Activated naive CD4-positive, alpha-beta T cell treated with anti-CD3 and anti-CD28 coated beads for 36 hours (primary cell): ENCODE data around the gene ARHGAP8. TPM values are rescaled to one million over a fixed set of nuclear protein-coding genes. Genes with fewer than 3 reads are reported as not detected.

Experiments
- CTCF ChIA-PET: fragments of 350-600 bp; sonication (Branson Sonifier 250); formaldehyde crosslinking; loops from one replicate; lab custom pipeline; 2021; ENCODE audit warnings: antibody characterized with exemption; lab: Charles Lee
- DNase-seq: peaks from one replicate; pipeline ENCODE4 v3.0.0-alpha.2; 2020
- H3K27ac Mint-ChIP-seq: one replicate; pipeline ENCODE4 v1.8.0; 2021; ENCODE audit warnings: mild to moderate bottlenecking, mixed read lengths
- H3K27me3 Mint-ChIP-seq: one replicate; pipeline ENCODE4 v1.8.0; 2021; ENCODE audit warnings: low read depth, mixed read lengths
- H3K36me3 Mint-ChIP-seq: one replicate; pipeline ENCODE4 v1.8.0; 2021; ENCODE audit warnings: low read depth, mixed read lengths
- H3K4me1 Mint-ChIP-seq: one replicate; pipeline ENCODE4 v1.8.0; 2021; ENCODE audit warnings: low read depth, mixed read lengths
- H3K4me3 Mint-ChIP-seq: one replicate; pipeline ENCODE4 v1.8.0; 2021; ENCODE audit warnings: mild to moderate bottlenecking, moderate library complexity, mixed read lengths
- H3K9me3 Mint-ChIP-seq: one replicate; pipeline ENCODE4 v1.8.0; 2021; ENCODE audit warnings: mixed read lengths
- intact Hi-C: fragments of 100-400 bp; cut with micrococcal nuclease; formaldehyde crosslinking; loops from one replicate; pipeline ENCODE4 v1.15.1; 2023
- total RNA-seq, 2 experiments: library from RNA; stranded (reverse); gene quantifications; one replicate each; pipeline ENCODE4 v1.2.3, GENCODE V29; 2021

ARHGAP8 gene
- total RNA-seq, 2 experiments from 2014 or later = 1.6 to 2.7 TPM

DNA sequence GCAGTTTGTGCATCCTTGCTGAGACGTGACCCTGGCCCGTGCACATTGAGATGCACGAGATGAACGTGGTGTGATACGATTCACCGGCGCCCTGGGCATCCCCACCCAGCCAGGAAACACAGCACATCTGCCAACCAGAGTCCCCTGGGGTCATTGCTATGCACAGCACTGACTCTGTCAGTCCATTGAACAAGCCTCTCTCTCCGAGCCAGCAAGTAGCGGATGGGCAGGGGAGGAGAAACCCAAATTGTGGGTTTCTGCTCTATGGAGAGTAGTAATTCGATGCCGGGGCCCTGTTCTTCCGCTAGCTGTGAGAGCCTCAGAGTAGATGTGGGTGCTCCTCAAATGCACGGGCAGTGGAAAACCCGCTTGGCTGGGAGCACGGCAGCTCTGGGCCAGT, 85.1 kb downstream of the ARHGAP8 start:
- DNase-seq = no peak
- CTCF ChIA-PET = no interaction called here
- no peaks in the 10 kb centered on the region for H3K4me1 Mint-ChIP-seq
- H3K27me3 Mint-ChIP-seq = peaks cover 4% of the 10 kb centered on the region
- H3K27ac Mint-ChIP-seq = no peak overlapping the region
- no peak overlapping the region for H3K4me3 Mint-ChIP-seq
- H3K9me3 Mint-ChIP-seq = peaks cover 13% of the 10 kb centered on the region
- no peaks in the 10 kb centered on the region for H3K36me3 Mint-ChIP-seq
- intact Hi-C loops = no loop called here

DNA sequence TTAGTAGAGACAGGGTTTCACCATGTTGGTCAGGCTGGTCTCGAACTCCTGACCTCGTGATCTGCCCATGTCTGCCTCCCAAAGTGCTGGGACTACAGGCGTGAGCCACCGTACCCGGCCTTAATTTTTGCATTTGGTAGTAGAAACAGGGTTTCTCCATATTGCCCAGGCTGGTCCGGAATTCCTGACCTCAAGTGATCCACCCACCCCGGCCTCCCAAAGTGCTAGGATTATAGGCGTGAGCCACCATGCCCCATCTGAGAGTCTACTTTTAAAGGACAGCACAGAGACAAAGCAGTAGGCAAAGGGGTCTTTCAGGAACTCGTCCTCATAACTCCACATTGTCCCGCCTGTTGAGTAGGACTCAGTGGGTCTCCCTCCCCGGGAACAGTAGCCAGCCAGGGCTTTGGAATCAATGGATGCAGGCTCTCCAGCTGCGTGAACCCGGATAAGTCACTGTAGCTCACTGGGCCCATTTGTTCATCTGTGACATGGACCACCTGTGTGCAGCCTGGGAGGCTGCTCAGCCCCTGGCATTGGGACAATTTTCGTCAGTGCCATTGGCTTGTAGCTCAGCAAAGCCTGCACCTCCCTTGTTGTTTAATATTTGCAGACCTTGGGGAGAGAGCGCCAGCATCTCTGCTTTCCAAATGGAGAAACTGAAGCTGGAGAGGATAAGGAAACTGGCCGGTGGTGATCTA, 86.1 kb downstream of the ARHGAP8 start:
- Mint-ChIP-seq H3K4me3 (no peak overlapping the region), H3K4me1 (no peaks in the 10 kb centered on the region), H3K27ac (no peak overlapping the region), H3K27me3 (peaks cover 2% of the 10 kb centered on the region), H3K36me3 (no peaks in the 10 kb centered on the region), H3K9me3 (peaks cover 13% of the 10 kb centered on the region)
- intact Hi-C loops = no loop called here
- CTCF ChIA-PET = interaction anchor here (0.7 kb wide), 1 partner anchor 168 kb away, joined by 3 read pairs; no protein-coding TSS in a partner anchor
- no peak for DNase-seq

DNA sequence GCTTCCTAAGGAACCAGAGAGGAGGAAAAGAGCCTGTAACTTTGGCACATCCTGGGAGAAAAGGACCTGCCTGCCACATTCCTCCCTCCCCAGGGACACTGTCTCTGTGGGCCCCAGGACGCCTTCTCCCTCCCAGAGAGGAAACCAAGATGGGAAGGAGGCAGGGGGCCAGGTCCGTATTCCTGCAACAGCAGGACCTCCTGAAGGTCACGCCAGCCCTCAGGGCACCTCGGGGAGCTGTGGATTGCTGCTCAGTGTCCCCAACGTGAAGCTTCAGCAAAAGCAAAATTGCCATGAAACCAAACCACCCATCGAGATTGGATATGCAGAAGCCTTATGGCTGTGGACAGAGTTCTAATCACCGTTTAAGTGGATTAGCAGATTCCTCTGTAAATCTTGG, 86.7 kb downstream of the ARHGAP8 start:
- H3K27ac Mint-ChIP-seq = no peak overlapping the region
- peaks cover 13% of the 10 kb centered on the region for H3K9me3 Mint-ChIP-seq
- no peak overlapping the region for H3K4me3 Mint-ChIP-seq
- no peaks in the 10 kb centered on the region for H3K4me1 Mint-ChIP-seq
- DNase-seq = no peak
- intact Hi-C loops = no loop called here
- H3K36me3 Mint-ChIP-seq = no peaks in the 10 kb centered on the region
- CTCF ChIA-PET = no interaction called here
- peaks cover 2% of the 10 kb centered on the region for H3K27me3 Mint-ChIP-seq

DNA sequence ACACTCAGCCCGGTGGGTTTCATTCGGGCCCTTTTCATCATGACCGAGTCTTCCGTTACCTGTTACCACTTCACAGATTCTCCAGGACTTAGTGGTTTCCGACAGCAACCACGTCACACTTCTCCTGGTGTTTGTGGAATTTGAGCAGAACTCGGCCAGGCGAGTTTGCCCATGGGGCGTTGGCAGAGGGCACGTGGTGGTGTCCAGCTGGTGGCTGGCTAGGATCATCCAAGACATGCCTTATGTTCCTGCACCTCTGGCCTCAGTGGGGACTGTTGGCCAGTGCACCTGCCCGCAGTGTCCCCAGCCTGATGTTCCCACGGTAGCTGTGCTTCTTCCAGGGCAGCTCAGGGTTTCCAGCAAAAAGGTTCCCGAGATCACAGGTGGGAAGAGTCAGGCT, 87.3 kb downstream of the ARHGAP8 start:
- H3K4me3 Mint-ChIP-seq = no peak overlapping the region
- CTCF ChIA-PET = no interaction called here
- H3K4me1 Mint-ChIP-seq = no peaks in the 10 kb centered on the region
- peaks cover 2% of the 10 kb centered on the region for H3K27me3 Mint-ChIP-seq
- intact Hi-C loops = no loop called here
- H3K9me3 Mint-ChIP-seq = peaks cover 9% of the 10 kb centered on the region
- DNase-seq = no peak
- H3K36me3 Mint-ChIP-seq = no peaks in the 10 kb centered on the region
- H3K27ac Mint-ChIP-seq = no peak overlapping the region

DNA sequence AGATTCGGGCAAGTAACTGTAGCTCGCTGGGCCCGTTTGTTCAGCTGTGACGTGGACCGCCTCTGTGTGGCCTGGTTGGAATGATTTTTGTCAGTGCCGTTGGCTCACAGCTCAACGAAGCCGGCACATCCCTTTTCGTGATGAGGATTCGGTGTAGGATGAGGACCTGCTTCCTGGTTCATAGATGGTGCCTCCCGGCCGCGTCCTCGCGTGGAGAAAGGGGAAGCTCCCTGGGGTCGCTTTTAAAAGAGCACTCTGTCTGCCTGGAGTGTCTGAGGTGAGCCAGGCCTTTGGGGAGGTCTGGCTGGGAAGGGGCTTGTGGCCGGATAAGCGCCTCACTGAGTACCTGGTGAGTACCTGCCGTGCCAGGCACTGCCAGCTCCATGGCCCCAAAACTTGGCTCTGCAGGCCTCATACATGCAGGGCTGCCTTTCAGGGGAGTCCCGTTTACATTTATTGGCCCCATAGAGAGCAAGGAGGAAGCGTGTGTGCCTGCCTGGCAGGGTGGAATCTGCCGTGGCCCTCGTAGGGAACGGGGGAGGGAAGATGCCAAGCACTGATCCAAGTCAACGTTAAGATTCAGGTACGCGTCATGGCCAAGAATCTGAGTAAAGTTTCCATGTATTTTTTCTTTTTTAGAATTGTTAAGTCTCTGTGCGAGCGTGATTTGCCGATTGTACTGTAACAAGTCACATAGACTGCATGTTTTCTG, 88.4 kb downstream of the ARHGAP8 start:
- Mint-ChIP-seq H3K4me3 (no peak overlapping the region), H3K36me3 (no peaks in the 10 kb centered on the region), H3K27me3 (peaks cover 2% of the 10 kb centered on the region), H3K27ac (no peak overlapping the region), H3K9me3 (peaks cover 4% of the 10 kb centered on the region), H3K4me1 (no peaks in the 10 kb centered on the region)
- intact Hi-C loops = no loop called here
- no peak for DNase-seq
- CTCF ChIA-PET = interaction anchor here (0.7 kb wide), 1 partner anchor 1047 kb away, joined by 3 read pairs; no protein-coding TSS in a partner anchor

DNA sequence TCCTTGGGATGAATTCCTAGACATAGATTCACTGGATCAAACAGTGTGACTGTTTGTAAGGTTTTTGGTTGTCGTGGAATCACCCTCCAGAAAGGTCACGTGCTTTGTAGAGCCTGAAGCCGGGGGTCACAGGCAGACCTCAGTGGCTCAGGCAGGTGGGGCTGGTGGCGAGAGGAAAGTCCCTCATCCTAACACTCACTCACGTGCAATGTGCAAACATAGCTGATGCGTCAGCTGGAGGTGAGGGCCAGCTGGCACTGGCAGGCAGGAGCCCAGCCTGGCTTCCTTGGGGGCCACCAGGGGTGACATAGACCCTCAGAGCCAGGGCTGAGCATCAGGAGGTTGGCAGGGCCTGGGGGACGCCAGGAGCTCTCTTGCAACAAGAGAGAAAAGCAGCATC, 90.0 kb downstream of the ARHGAP8 start:
- H3K4me1 Mint-ChIP-seq = no peaks in the 10 kb centered on the region
- H3K27me3 Mint-ChIP-seq = no peaks in the 10 kb centered on the region
- peaks cover 3% of the 10 kb centered on the region for H3K9me3 Mint-ChIP-seq
- CTCF ChIA-PET = no interaction called here
- H3K4me3 Mint-ChIP-seq = no peak overlapping the region
- no peak for DNase-seq
- intact Hi-C loops = no loop called here
- no peak overlapping the region for H3K27ac Mint-ChIP-seq
- H3K36me3 Mint-ChIP-seq = no peaks in the 10 kb centered on the region

DNA sequence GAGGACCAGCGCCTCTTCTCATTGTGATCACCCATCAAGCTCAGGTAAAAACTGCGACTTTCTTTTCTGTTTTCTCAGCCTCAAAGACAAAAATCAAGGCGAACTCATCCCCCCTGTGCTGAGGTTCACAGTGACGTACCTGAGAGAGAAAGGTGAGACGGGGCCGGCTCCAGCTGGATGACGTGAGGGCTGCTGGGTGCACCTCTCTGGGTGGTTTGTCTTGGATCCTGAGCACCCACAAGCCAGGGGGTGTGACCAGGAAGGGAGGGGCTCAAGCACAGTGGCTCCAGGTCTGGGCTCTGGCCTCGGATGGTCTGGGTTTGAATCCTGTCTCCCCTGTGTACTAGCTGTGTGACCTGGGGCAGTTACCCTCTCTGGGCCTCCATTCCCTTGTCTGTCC, 92.8 kb downstream of the ARHGAP8 start:
- no peaks in the 10 kb centered on the region for H3K36me3 Mint-ChIP-seq
- H3K9me3 Mint-ChIP-seq = peaks cover 3% of the 10 kb centered on the region
- CTCF ChIA-PET = no interaction called here
- H3K4me1 Mint-ChIP-seq = no peaks in the 10 kb centered on the region
- no peak overlapping the region for H3K4me3 Mint-ChIP-seq
- H3K27ac Mint-ChIP-seq = no peak overlapping the region
- no peaks in the 10 kb centered on the region for H3K27me3 Mint-ChIP-seq
- DNase-seq = no peak
- intact Hi-C loops = no loop called here

DNA sequence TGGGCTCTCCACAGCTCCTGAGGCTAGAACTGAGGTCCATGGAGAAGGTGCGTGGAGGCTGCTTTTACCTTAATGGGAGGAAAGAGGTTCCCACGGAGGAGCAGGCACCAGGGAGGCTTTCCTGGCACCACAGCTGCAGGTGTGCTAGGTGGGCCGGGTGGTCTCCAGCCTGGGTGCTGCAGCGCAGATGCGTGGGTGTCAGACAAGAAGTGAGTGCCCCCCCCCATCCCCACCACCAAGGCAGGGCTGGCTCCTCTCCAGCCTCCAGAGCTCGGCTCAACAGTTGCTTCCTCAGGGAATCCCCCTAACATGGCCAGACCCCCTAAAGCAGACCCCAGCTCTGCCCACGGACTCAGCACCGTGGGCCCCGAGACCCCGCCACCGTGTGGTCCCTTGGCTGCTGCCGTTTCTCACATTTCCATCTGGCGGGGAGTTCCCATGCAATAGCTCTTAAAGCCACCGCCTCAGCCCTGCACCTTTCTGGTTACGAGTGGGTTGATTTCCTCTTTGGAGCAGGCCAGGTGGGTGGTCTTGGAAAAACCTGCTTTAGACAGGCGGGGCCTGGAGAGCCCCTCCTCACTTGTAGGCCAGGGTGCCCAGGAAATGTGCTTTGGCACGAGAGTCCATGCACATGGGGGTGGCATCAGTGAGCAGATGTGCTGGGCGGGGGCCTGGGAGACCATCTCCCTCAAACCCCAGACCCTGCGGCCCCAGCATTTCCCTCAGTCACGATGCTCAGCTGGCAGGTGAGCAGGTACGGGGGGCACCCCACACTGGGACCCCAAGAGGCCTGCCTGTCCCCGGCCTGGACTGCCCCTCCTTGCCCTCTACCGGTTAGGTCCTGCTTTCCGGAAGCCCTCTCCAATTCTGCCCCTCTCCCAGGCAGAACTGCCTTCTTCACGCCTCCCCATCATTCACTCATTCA, 93.7 kb downstream of the ARHGAP8 start:
- Mint-ChIP-seq H3K4me3 (no peak overlapping the region), H3K9me3 (peaks cover 3% of the 10 kb centered on the region), H3K4me1 (no peaks in the 10 kb centered on the region), H3K27ac (no peak overlapping the region), H3K36me3 (no peaks in the 10 kb centered on the region), H3K27me3 (no peaks in the 10 kb centered on the region)
- no peak for DNase-seq
- intact Hi-C loops = no loop called here
- CTCF ChIA-PET = interaction anchor here (0.8 kb wide), 1 partner anchor 25 kb away, joined by 3 read pairs; no protein-coding TSS in a partner anchor

DNA sequence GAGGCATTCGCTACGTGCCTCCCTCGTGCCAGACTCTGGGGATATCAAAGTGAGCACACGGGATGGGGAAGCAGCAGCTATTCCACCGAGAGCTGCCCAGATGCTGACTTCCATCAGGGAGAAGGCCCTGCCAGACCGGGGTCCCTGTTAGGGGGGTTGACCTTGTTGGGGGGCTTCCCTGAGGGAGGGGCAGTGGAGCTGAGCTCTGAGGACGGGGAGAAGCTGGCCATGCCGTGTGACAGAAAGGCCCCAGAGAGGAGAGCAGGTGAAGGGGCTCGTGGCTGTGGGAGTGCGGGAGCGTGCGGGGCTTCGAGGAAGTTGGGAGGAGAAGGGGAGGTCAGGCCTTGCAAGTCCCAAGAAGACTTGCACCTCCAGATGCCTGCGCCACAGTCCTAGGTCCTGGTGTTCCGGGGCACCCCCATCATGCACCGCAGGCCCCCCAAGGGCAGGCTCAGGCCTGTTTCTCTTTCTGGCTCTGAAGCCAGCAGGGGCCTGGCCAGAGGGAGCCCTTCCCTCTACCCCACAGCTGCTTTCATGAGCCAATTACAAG, 94.4 kb downstream of the ARHGAP8 start:
- Mint-ChIP-seq H3K4me3 (no peak overlapping the region), H3K27me3 (no peaks in the 10 kb centered on the region), H3K36me3 (no peaks in the 10 kb centered on the region), H3K9me3 (peaks cover 3% of the 10 kb centered on the region), H3K27ac (no peak overlapping the region), H3K4me1 (no peaks in the 10 kb centered on the region)
- CTCF ChIA-PET = interaction anchor here (0.8 kb wide), 1 partner anchor 26 kb away, joined by 3 read pairs; no protein-coding TSS in a partner anchor
- no peak for DNase-seq
- intact Hi-C loops = no loop called here

DNA sequence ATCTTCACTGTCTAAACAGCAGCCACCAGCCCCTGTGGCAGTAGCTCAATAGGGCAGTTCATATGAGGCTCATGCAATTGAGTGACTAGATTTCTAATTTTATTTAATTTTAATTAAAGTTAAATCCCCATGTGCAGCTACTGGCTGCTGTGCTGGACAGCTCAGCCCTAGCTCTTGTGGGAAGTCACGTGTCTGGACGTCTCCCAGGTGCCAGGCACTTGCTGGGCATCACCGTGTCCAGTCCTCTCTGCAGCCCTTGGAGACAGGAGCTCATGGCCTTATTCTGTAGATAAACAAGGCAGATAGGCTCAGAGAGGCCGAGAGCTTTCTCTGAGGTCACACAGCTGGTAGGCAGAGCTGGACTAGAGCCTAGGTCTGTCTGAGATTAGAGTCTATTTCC, 95.0 kb downstream of the ARHGAP8 start:
- DNase-seq = no peak
- intact Hi-C loops = no loop called here
- CTCF ChIA-PET = no interaction called here
- H3K9me3 Mint-ChIP-seq = peaks cover 3% of the 10 kb centered on the region
- no peaks in the 10 kb centered on the region for H3K27me3 Mint-ChIP-seq
- H3K27ac Mint-ChIP-seq = no peak overlapping the region
- H3K4me1 Mint-ChIP-seq = no peaks in the 10 kb centered on the region
- no peaks in the 10 kb centered on the region for H3K36me3 Mint-ChIP-seq
- no peak overlapping the region for H3K4me3 Mint-ChIP-seq

DNA sequence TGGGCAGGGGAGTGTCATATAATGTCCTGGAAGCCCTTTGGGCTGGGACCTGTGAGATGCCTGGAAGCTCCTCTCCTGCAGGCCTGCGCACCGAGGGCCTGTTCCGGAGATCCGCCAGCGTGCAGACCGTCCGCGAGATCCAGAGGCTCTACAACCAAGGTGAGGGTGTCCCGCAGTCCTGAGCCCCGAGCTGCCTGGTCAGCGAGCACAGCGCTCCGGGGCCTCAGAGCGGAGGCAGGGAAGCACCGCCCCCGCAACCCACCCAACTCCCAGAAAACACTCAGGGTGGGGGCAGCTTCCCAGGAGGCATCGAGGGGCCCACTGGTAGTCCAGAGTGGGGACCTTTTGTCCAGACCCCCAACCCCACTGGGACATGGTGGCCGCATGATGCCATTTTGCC, 95.5 kb downstream of the ARHGAP8 start:
- CTCF ChIA-PET = no interaction called here
- H3K36me3 Mint-ChIP-seq = no peaks in the 10 kb centered on the region
- DNase-seq = no peak
- intact Hi-C loops = no loop called here
- H3K27me3 Mint-ChIP-seq = no peaks in the 10 kb centered on the region
- no peak overlapping the region for H3K4me3 Mint-ChIP-seq
- no peaks in the 10 kb centered on the region for H3K4me1 Mint-ChIP-seq
- no peak overlapping the region for H3K27ac Mint-ChIP-seq
- peaks cover 3% of the 10 kb centered on the region for H3K9me3 Mint-ChIP-seq

DNA sequence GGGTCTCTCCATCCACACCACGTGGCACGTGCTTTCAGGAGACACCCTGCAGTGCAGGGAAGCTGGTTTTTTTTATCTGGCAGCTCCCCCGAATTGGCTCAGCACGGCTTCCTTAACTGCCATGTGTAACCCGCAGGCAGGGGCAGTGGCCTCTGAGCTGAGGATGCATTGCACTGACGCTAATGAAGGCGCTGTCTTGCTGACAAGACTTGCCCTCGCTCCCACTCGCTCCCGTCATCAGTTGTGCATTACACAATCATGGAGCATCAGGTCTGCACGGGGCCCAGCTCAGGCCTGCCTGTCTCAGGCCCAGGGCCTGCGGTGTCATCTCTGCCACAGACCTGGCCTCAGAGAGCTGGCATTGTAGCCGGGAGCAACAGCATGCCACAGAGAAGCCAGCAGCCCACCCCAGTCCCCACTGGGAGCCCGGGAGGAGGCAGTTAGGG, 95.9 kb downstream of the ARHGAP8 start:
- H3K4me3 Mint-ChIP-seq = no peak overlapping the region
- no peaks in the 10 kb centered on the region for H3K36me3 Mint-ChIP-seq
- peaks cover 3% of the 10 kb centered on the region for H3K4me1 Mint-ChIP-seq
- no peaks in the 10 kb centered on the region for H3K27me3 Mint-ChIP-seq
- no peak for DNase-seq
- H3K27ac Mint-ChIP-seq = no peak overlapping the region
- intact Hi-C loops = no loop called here
- peaks cover 3% of the 10 kb centered on the region for H3K9me3 Mint-ChIP-seq
- CTCF ChIA-PET = no interaction called here
